NCI-H2029 treated with DMSO at 0.1 percent for 48 hours (cell line): ENCODE data around the gene RYR2.

Experiments
- DNase-seq: peaks from one replicate; lab custom pipeline; 2025; lab: John Stamatoyannopoulos, UW

Gene RYR2

DNA sequence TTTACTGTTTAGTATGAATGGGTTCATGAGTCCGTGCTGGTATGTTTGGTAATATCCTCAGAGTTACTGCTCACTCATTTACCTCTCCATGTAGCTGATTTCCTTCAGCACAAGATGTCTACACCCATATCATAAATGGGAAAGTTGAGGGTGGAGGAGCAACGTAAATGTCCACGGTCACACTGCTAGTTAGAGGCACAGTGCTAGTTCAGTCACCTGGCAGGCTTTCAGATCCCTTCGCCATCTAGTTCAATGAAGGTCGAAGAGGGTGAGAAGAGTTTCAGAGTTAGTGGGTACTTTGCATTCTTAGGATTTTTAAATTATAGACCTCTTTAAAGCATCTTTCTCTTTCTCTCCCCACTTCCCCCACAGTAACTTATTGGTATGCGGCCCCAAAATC is 630.0 kb downstream of the RYR2 start:
- no peak for DNase-seq

GRCh38 chr1:237672748-237673147 is 630.8 kb downstream of the RYR2 start:
- DNase-seq: no peak

DNA sequence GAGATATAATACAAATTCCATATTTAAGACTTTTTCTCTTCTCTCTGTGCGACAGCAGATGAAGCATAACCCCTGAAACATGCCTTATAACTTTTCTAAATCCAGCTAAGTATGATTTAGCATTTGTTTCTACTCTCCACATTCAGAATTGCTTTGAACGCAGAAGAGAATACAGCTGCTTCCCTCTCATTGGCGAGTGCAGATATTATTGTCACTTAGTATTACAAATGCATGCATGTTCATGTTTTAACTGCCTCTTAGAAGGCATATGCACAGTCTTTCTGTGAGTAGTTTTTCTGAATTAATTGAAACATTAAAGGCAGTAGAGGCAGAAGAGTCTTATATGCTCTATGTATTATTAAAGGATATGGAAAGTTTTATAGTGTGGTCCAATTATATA is 631.6 kb downstream of the RYR2 start:
- no peak for DNase-seq

GRCh38 chr1:237677979-237678378 is 636.0 kb downstream of the RYR2 start:
- DNase-seq: peak; percentile 44

GRCh38 chr1:237679687-237680086 is 637.7 kb downstream of the RYR2 start:
- no peak for DNase-seq

- no peak for DNase-seq
These were observed 639.2 kb downstream of the RYR2 start for GRCh38 chr1:237681210-237681609.

DNA sequence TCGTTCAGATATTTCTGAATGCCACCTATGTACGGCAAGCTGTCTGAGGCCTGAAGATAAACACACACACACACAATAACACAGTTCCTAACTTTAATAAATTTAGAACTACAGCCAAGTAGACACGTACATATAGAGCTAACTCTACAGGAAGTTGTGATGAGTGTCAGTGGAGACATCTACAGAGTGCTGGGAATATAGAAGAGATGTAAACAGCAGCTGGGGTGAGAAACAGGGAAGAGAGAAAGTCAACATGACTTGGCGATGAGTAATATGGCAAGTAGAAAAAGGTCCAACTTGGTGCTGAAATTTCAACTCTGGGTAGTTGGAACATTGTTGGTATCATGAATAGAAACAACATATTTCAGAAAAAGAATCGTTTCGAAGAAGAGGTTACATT is 642.3 kb downstream of the RYR2 start:
- no peak for DNase-seq

GRCh38 chr1:237685551-237685950 is 643.6 kb downstream of the RYR2 start:
- no peak for DNase-seq

GRCh38 chr1:237687804-237688203 is 645.8 kb downstream of the RYR2 start:
- DNase-seq: no peak

DNA sequence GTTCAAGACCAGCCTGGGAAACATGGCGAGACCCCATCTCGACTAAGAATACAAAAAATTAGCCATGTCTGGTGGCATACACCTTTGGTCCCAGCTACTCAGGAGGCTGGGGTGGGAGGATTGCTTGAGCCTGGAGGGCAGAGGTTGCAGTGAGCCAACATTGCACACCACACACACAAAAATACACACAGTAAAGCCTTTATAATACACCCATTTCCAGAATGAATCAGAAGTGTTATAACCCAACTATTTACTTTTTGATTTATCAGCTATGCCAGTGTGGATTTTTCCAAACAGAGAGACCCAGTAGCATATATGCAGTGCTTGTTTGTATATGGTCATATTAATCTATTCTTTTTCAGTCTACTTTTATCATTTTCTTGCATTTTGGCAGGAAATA is 648.7 kb downstream of the RYR2 start:
- no peak for DNase-seq

- DNase-seq: no peak
These were observed 650.3 kb downstream of the RYR2 start for GRCh38 chr1:237692255-237692654.

DNA sequence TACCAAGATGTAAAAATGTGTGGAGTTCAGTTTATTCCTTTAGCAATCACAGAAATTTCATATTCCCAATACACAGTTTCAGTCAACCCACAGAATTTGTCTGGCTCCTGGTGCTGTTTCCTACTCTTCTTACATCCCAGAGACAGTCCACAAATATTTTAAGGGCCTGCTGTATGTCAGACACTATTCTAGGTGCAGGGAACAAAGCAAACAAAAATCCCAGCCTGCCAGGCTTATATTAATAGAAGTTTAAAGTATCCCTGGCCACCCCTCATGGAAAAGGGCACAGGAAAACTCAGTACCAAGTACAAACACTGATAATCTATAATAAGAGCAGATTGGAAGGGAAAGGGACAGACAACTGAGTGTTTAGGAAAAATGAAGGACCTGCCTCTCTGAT is 653.9 kb downstream of the RYR2 start:
- no peak for DNase-seq

DNA sequence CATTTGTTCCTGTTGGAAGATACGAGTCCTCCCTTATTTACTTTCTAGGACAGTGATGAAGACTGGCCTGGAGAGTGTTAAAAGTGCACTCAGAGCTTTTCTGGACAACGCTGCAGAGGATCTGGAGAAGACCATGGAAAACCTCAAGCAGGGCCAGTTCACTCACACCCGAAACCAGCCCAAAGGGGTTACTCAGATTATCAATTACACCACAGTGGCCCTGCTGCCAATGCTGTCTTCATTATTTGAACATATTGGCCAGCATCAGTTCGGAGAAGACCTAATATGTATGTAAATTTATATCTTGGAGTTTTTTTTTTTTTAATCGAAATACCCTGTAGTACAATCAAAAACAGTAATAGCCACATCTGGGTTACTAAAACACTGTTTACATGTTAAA is 658.2 kb downstream of the RYR2 start:
- DNase-seq: no peak

- peak; percentile 43 for DNase-seq
These were observed 659.5 kb downstream of the RYR2 start for GRCh38 chr1:237701534-237701933.

- DNase-seq: peak; percentile 38
These were observed 660.2 kb downstream of the RYR2 start for GRCh38 chr1:237702161-237702560.

DNA sequence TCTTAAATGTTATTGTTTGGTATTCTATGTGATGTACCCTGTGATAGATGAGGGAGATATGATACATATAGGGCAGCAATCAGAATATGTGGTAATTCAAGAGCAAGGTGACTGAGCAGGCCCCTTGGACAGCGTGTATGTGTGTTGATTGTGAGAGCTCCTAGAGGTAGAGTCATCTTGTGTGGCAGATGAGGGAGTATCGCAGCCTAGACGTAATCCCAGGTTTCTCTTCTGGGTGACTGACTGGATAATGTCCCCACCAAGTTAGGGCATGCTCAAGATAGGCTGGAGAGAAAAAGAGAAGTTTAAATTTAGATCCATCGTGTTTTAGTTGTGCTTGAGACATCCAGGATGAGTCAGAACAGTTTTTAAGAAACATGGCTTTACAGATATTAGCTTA is 663.5 kb downstream of the RYR2 start:
- DNase-seq: peak; percentile 47

DNA sequence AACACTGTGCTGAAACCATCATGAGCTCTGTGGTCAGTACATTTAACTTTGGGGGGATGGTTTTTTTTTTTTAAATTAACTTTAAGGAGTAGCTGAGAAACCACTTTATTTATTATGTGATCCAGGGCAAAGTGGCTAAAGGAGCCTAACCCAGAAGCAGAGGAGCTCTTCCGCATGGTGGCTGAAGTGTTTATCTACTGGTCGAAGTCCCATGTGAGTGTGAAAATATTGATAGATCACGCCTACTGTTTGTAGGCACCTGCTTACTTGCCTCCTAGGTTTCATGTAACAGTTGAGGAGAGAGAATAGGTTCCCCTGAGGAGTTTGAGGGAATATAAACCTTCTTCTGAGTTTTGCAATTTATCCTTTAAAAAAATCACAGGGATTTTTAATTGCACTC is 667.4 kb downstream of the RYR2 start:
- DNase-seq: peak; percentile 77

GRCh38 chr1:237711281-237711680 is 669.3 kb downstream of the RYR2 start:
- no peak for DNase-seq

GRCh38 chr1:237712082-237712481 is 670.1 kb downstream of the RYR2 start:
- no peak for DNase-seq

- no peak for DNase-seq
These were observed 670.7 kb downstream of the RYR2 start for GRCh38 chr1:237712586-237713157.

DNA sequence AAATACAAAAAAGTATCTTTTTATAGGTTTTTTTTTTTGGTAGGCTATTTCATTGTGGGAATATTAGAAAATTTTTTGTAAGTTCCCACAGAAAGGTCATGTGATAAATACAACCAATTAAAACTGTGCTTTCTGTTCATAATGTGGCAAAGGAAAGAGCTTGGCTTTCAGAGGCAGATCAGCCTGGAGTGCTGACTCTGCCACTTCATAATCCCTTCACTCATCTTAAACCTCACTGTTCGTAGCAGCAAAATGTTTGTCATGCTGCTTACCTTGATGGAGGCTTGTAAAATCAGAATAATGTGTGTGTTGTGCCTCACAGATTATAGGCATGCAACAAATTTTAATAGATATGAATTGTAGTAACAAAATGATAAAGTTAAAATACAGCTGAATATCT is 671.9 kb downstream of the RYR2 start:
- DNase-seq: peak; percentile 75

- peak; percentile 58 for DNase-seq
These were observed 675.1 kb downstream of the RYR2 start for GRCh38 chr1:237717106-237717505.

- DNase-seq: no peak
These were observed 688.9 kb downstream of the RYR2 start for GRCh38 chr1:237730826-237731350.

GRCh38 chr1:237732657-237733056 is 690.7 kb downstream of the RYR2 start:
- DNase-seq: no peak
